ENCODE data around the gene PMIS2.

DNA sequence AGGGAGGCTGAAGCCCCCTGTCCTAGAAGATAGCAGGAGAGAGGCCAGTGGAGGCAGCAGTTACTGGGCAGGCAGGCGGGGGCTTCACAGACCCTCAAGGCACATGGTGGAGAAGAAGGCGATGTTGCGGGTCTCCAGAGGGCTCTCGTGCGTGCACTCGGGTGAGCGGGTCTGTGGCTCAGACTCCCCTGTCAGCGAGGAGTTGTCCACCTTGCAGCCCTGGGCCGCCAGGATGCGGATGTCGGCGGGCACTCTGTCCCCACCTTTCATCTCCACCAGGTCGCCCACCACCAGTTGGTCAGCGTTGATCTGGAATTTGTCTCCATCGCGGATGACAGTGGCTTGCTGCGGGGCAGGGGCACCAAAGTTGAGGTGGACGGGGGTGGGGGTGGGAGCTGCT, 25.7 kb upstream of the PMIS2 start:
- no peak for TF ChIP-seq POLR2A (IDR thresholded peaks at IDR 0.05)
- TF ChIP-seq, protein P1, sequence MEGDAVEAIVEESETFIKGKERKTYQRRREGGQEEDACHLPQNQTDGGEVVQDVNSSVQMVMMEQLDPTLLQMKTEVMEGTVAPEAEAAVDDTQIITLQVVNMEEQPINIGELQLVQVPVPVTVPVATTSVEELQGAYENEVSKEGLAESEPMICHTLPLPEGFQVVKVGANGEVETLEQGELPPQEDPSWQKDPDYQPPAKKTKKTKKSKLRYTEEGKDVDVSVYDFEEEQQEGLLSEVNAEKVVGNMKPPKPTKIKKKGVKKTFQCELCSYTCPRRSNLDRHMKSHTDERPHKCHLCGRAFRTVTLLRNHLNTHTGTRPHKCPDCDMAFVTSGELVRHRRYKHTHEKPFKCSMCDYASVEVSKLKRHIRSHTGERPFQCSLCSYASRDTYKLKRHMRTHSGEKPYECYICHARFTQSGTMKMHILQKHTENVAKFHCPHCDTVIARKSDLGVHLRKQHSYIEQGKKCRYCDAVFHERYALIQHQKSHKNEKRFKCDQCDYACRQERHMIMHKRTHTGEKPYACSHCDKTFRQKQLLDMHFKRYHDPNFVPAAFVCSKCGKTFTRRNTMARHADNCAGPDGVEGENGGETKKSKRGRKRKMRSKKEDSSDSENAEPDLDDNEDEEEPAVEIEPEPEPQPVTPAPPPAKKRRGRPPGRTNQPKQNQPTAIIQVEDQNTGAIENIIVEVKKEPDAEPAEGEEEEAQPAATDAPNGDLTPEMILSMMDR (IDR thresholded peaks at IDR 0.05), result no peak
